ENCODE data around the gene CD83. TPM values are rescaled to one million over a fixed set of nuclear protein-coding genes. Genes with fewer than 3 reads are reported as not detected.
"Not testable (repeated sequence)": the region's sequence is repeated elsewhere in the genome, so short reads cannot be mapped to it uniquely, and the experiment has no call there.

The CD83 gene, protein sequence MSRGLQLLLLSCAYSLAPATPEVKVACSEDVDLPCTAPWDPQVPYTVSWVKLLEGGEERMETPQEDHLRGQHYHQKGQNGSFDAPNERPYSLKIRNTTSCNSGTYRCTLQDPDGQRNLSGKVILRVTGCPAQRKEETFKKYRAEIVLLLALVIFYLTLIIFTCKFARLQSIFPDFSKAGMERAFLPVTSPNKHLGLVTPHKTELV
- 10 to 100 TPM in 8 of 12 donors, 1 to 10 TPM in 3, not detected in 1; 8.4 to 18.2 (median 11.6) TPM for polyA plus RNA-seq (ENCODE audit: insufficient read length in 12 of 12)
- long read RNA-seq, donor 1, partial matches to known transcripts: 0 of 2 reads
- long read RNA-seq, donor 1, other reads (novel, unspliced or antisense): 0 of 2 reads
- long read RNA-seq, donor 2, transcript CD83-201 (5 exons, 2,471 nt): major isoform, 5 of 5 reads
- long read RNA-seq, donor 2, partial matches to known transcripts: 0 of 5 reads
- long read RNA-seq, donor 2, other reads (novel, unspliced or antisense): 0 of 5 reads
- long read RNA-seq, donor 3, partial matches to known transcripts: 0 of 1 reads
- long read RNA-seq, donor 3, other reads (novel, unspliced or antisense): 0 of 1 reads
- long read RNA-seq, donor 4, partial matches to known transcripts: 0 of 1 reads
- long read RNA-seq, donor 4, other reads (novel, unspliced or antisense): 0 of 1 reads
- long read RNA-seq, donor 5, transcript CD83-201 (5 exons, 2,471 nt): major isoform, 7 of 7 reads
- long read RNA-seq, donor 5, partial matches to known transcripts: 0 of 7 reads
- long read RNA-seq, donor 5, other reads (novel, unspliced or antisense): 0 of 7 reads
- long read RNA-seq, donor 6, transcript CD83-201 (5 exons, 2,471 nt): major isoform, 6 of 6 reads
- long read RNA-seq, donor 6, partial matches to known transcripts: 0 of 6 reads
- long read RNA-seq, donor 6, other reads (novel, unspliced or antisense): 0 of 6 reads
- long read RNA-seq, donor 7, partial matches to known transcripts: 0 of 1 reads
- long read RNA-seq, donor 7, other reads (novel, unspliced or antisense): 0 of 1 reads
- long read RNA-seq, donor 8, partial matches to known transcripts: 0 of 2 reads
- long read RNA-seq, donor 8, other reads (novel, unspliced or antisense): 0 of 2 reads
- long read RNA-seq, donor 9, transcript CD83-201 (5 exons, 2,471 nt): major isoform, 7 of 7 reads
- long read RNA-seq, donor 9, partial matches to known transcripts: 0 of 7 reads
- long read RNA-seq, donor 9, other reads (novel, unspliced or antisense): 0 of 7 reads
- long read RNA-seq, donor 10, partial matches to known transcripts: 0 of 4 reads
- long read RNA-seq, donor 10, other reads (novel, unspliced or antisense): 0 of 4 reads
- long read RNA-seq, donor 11, transcript CD83-201 (5 exons, 2,471 nt): major isoform, 5 of 5 reads
- long read RNA-seq, donor 11, partial matches to known transcripts: 0 of 5 reads
- long read RNA-seq, donor 11, other reads (novel, unspliced or antisense): 0 of 5 reads

DNA sequence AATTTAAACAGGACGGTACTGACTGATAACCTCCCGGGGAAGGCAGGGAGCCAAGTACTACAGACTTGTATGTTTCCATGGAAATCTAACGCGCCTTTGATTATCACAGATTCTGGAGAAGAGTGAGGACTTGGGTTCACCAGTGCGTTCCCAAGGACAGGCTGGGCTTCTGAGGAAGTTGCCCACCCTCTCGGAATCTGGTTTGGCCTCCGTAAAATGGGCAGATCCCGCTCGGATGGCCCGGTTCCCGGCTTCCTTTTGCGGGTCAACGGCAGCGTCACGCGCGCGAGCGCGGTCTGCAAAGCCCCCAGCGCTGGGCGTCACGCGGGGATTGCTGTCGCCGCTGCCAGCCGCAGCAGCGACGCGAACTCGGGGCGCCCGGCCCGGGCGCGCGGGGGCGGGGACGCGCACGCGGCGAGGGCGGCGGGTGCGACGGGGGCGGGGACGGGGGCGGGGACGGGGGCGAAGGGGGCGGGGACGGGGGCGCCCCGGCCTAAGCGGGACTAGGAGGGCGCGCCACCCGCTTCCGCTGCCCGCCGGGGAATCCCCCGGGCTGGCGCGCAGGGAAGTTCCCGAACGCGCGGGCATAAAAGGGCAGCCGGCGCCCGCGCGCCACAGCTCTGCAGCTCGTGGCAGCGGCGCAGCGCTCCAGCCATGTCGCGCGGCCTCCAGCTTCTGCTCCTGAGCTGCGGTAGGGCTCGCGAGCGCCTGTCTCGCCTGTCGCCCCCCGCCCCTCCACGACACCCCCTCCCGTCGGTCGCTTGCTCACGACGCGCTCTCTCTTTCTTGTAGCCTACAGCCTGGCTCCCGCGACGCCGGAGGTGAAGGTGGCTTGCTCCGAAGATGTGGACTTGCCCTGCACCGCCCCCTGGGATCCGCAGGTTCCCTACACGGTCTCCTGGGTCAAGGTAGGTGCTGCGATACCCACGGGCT is at the start of gene CD83:
Gene CD83 (plus strand): TSS at position 615 of the 933 bp plus-strand sequence. CDS start 40 bp downstream, at position 655.
- peak; percentile 59 for DNase-seq

DNA sequence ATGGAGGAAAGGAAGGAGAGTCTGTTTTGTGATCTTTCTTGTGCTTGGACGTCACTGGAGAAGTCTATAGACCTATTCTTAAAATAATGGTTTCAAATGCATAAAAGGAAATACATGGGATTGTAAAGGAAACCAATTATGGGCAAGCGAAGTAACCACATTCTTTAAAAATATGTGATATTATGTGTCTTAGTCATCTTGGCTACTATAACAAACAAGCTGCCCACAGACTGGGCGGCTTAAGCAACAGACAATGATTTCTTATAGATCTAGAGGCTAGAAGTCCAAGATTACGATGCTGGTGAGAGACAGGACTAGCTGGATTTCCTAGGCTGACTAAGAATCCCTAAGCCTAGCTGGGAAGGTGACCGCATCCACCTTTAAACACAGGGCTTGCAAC is 49.4 kb upstream of the CD83 start:
- DNase-seq: no peak

DNA sequence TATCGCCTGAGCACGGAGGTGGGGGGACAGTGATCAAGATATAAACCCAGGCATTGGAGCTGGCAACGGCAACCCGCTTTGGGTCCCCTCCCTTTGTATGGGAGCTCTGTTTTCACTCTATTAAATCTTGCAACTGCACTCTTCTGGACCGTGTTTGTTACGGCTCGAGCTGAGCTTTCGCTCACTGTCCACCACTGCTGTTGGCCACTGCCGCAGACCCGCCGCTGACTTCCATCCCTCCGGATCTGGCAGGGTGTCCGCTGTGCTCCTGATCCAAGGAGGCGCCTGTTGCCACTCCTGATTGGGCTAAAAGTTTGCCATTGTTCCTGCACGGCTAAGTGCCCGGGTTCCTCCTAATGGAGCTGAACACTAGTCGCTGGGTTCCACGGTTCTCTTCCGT is 48.9 kb upstream of the CD83 start:
- DNase-seq: no peak

DNA sequence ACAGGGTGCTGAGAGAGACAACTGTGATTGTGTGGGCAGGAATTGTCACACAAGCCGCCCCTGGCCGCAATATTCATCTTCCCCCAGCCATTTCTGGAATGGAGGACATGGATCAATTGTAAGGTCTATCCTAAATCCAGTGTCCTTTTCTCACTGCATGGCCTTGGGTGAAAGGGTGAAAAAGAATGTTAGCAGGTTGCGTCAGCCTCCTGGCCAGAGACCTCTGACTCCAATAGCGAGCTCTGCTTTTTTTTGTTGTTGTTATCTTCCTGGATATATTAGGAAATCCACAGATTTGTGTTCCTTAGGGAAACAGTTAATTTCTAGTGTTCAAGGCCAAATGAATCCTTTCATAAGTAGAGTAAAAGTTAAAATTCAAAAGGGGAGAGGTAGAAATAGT is 47.1 kb upstream of the CD83 start:
- no peak for DNase-seq

DNA sequence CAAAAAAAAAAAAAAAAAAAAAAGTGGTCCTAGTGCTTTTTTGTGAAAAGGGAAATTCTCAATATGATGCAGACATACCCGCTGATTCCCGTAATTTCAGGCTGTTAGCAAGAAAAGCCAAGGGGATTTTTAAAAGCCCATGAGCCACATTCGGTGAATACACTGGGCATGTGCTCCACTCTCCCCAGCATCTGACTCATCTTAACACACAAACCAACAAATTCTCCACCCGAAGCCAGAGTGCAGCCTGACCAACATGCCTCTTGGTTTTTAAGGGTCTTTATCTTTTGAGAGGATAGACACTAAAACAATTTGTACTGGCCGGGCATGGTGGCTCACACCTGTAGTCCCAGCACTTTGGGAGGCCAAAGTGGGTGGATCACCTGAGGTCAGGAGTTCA is 45.5 kb upstream of the CD83 start:
- no peak for DNase-seq

DNA sequence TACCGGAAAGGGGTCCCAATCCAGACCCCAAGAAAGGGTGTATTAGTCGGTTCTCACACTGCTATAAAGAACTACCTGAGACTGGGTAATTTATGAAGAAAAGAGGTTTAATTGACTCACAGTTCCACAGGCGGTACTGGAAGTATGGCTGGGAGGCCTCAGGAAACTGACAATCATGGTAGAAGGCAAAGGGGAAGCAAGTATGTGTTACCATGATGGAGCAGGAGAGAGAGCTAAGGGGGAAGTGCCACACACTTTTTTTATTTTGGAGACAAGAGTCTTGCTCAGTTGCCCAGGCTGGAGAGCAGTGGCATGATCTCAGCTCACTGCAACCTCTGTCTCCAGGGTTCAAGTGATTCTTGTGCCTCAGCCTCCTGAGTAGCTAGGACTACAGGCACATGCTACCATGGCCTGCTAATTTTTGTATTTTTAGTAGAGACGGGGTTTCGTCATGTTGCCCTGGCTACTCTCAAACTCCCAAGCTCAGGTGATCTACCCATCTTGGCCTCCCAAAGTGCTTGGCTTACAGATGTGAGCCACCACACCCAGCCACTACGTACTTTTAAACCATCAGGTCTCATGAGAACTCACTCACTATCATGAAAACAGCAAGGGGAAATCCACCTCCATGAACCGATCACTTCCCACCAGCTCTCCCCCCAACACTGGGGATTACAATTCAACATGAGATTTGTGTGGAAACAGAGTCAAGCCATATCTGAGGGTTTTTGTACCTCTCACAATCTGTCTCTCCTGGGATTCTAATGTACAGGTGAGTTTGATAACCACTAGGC is 43.8 kb upstream of the CD83 start:
- DNase-seq: not testable (repeated sequence)

DNA sequence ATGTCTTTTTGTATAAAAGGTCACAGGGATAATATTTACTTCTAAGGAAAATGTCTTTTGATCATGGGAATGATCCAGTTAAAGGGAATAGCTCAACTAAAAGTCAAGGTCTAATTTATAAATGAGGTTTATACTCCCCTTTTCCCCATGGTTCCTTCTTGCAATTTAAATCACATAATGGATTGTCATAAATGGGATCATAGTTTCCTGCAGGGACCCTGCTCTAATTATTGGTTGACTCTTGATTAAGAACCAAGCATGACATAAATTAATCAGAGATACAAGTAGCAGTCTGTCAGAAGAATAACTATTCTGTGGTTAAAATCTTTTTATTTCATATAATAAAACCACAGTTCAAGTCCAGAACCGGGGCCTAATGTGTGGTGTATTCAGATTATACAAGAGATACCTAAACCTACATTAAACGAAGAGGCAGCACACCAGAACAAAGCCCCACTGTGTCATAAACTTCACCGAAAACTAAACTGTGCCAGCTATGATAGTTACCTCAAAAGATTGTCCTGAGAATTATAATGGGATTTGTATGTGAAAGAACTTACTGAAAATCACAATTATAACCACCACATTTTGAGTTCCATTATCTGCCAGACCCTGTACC is 43.0 kb upstream of the CD83 start:
- DNase-seq: no peak

DNA sequence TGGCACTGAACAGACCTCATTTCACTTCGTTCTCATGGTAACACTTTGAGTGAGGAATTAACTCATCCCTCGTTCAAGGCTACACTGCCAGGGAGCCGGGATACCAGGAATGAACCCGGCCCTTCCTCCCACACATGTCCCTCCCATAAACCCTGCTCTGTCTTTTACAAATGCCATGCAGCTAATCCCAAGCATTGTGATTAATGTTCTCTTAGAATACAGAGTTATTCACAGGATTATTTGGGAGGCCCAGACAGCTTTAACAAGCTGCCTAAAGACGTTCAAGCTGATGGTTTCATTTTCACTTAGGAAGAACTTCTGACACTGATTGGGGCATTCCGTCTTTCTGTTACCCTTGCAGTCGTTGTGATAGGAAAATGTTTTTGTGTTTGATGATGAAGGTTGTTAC is 42.5 kb upstream of the CD83 start:
- no peak for DNase-seq

DNA sequence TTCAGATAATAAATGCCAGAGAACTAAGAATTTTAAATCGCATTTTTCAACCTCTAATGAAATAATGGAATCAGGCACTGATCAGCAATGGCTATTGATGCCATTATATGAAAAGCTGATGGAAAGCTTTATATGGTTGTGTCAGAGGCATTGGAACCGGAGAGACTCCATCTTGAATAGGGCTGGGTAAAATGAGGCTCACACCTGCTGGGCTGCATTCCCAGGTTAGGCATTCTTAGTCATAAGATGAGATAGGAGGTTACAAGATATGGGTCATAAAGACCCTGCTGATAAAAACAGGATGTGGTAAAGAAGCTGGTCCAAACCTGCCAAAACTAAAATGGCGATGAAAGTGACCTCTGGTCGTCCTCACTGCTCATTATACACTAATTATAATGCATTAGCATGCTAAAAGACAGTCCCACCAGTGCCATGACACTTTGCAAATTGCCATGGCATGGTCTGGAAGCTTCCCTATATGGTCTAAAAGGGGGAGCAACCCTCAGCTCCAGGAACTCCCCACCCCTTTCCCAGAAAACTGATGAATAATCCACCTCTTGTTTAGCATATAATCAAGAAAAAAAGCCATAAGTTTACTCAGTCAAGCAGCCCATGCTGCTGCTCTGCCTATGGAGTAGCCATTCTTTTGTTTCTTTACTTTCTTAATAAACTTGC is 40.2 kb upstream of the CD83 start:
- DNase-seq: no peak

DNA sequence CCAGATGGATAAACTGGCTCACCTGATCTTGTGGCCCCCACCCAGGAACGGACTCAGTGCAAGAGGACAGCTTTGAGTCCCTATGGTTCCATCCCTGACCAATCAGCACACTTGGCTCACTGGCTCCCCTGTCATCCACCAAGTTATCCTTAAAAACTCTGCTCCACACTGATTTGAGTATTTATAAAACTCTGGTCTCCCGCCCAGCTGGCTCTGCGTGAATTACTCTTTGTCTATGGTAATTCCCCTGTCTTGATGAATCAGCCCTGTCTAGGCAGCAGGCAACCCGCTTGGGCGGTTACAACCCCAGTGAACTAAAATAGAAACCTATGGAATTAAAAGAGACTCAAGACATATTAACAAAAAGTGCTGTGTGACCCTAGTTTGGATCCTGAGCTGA is 38.1 kb upstream of the CD83 start:
- DNase-seq: no peak

DNA sequence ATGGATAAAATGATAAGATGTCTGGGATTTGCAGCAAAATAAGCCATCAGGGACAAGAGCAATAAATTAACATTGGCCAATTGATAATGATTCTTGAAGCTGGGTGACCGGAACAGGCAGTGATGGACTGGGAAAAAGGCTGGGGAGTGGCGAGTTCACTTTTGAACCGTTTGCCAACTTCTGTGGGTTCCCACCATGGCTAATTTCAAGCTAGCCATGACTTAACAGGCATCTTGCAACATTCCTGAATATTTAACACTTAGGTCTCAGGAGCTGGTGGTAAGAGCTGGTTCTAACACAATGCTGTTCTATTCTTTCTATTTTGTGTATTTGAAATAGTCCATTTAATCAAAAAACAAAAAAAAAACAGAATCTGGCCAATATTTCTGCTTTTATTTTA is 37.6 kb upstream of the CD83 start:
- no peak for DNase-seq

DNA sequence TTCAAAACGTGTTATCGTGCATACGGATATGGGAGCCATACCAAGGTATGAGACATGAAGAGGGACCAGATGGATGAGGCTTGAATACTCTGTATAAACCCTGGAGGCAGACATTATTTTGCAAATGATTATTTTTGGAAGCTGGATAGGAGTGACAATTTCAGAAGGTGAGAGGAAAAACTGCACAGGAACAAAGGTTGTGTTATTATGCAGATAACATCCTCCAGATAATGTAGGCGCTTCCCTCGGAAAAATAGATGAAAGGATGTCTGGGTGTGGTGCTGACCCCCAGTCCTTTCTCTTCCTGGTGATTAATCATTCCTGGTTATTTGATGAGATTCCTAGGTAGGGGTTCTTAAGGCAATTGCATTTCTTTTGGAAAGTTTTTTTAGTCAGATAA is 36.4 kb upstream of the CD83 start:
- no peak for DNase-seq

DNA sequence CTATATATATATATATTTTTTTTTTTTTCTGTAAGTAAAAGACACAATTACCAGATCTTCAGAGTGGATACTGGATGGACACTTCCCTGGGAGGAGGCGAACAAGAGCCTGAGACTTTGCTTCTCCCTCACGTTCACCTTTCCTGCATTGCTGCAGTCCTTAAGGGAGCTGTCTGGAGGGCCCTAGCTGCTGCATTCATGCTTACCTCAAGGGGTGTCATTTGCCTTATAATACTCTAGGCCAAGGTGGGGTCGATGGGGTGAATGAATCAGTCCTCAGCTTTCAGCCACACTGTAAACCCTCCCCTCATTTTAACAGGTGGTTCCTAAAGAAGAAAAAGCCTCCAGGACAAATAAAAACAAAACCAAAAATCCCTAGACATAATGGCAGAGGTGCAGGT is 34.8 kb upstream of the CD83 start:
- DNase-seq: no peak

DNA sequence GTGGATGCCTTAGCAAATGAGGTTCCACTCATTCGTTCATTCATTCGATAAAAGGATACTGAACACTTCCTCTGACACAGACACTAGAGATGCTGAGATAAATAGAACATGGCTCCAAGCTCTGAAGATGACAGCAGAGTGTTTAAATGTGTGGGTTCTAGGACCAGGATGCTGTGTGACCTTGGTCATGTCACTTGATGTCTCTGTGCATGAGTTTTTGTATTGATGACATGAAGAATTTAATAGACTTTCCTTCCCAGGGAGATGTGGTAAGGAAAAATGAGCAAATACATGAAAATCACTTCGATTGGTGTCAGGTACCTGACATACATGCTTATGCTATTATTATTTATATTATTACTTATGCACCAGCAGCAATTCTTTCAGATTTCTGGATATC is 34.3 kb upstream of the CD83 start:
- no peak for DNase-seq

DNA sequence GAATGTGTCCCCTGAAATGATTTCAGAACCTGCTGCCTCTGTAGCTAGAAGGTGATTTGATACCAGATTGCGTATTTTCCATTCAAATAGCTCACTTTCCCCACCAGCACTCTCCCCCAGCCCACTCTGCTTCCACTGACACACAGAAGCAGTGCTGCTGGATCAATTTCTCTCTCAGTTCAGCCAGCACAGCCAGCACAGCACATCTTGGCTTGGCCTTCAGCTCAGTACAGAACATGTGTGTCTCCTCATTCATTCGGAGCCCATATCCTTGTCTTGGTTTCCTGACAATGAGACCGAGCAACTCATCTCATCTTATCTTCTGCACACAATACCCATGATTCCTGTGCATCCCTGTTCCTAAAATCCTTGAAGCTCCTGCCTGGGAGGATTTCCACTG is 33.8 kb upstream of the CD83 start:
- peak; percentile 34 for DNase-seq

DNA sequence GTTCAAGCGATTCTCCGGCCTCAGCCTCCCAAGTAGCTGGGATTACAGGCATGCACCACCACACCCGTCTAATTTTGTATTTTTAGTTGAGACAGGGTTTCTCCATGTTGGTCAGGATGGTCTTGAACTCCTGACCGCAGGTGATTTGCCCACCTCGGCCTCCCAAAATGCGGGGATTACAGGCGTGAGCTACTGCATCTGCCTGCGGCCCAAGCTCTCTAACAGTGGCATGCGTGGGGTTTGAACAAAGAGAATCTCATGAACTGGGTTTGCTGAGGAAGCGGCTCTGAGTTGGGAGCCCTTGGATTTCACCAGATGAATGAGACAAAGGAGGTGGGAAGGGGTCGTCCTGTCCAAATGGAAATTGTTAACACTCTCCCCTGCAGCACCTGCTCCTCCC is 33.2 kb upstream of the CD83 start:
- DNase-seq: no peak

DNA sequence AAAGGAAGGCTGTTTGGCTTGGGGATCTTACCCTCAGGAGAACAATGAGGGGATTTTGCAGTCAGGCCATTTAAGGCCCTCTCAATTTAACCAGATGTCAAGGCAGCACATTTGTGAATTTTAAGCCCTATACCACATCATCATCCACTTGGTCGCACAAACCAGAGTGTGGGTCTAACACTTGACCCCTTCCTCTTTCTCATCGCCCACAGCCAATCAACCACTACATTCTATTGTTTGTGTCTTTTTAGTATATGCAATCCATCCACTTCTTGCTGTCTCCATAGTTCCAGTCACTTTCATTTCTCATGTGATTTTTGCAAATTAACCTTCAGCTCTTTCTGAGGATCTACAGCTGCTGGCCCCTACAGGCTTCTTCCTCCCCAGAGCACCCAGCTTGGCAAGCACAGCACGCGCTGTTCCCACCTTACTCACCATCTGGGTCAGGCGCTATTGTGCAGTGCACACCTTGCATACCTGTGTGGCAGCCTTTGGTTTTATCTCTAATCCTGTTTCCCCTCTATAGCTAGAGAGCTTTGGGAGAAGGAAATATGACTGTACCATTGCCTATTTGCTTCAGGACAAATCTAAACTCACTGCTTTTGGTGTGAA is 32.3 kb upstream of the CD83 start:
- DNase-seq: no peak

DNA sequence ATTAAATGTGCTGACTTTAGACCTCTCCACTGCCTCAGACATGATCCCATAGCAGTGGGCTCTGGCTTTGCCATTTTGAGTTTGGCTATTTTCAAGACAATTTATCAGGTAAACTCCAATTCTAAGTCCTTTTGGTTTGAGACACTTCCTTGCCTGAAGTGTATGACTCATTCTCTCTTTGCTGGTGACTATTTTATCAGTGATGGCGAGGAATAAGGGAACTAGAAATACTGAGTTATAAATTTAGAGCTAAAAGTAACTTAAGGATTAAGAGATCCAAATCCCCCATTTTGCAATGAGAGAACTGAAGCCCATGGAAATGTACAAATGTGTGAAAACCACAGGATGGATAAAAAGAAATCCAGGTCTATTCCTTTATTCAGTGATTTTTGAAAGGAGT is 30.9 kb upstream of the CD83 start:
- no peak for DNase-seq

Measured in muscle of arm (tissue), 14 donors.